Ramos (cell line): Measurements from ENCODE around the gene EZR.

Source experiments
- in situ Hi-C: fragments of 300-500 bp; cut with MboI; formaldehyde crosslinking; loops from one replicate; pipeline ENCODE4 v1.14.3; 2022; ENCODE audit warnings: low sequenced_read_pairs; ENCODE audit not compliant: unreplicated experiment

The EZR gene

GRCh38 chr6:158781692-158782373 lies 37.3 kb downstream of the EZR start:
- in situ Hi-C loops, result no loop called here

- in situ Hi-C loops, result no loop called here
These were observed 38.0 kb downstream of the EZR start for GRCh38 chr6:158780988-158781691.

- in situ Hi-C loops, result no loop called here
These were observed 38.8 kb downstream of the EZR start for GRCh38 chr6:158780246-158780884.

GRCh38 chr6:158778005-158778527 lies 41.1 kb downstream of the EZR start:
- in situ Hi-C loops, result no loop called here

- in situ Hi-C loops, result no loop called here
These were observed 41.7 kb downstream of the EZR start for GRCh38 chr6:158777510-158777909.

GRCh38 chr6:158776737-158777136 lies 42.4 kb downstream of the EZR start:
- in situ Hi-C loops, result no loop called here

GRCh38 chr6:158775832-158776231 lies 43.3 kb downstream of the EZR start:
- in situ Hi-C loops, result no loop called here

GRCh38 chr6:158774717-158775449 lies 44.3 kb downstream of the EZR start:
- in situ Hi-C loops, result no loop called here

- in situ Hi-C loops, result no loop called here
These were observed 45.4 kb downstream of the EZR start for GRCh38 chr6:158773581-158774449.

- in situ Hi-C loops, result no loop called here
These were observed 46.3 kb downstream of the EZR start for GRCh38 chr6:158772851-158773371.

- in situ Hi-C loops, result no loop called here
These were observed 47.0 kb downstream of the EZR start for GRCh38 chr6:158772172-158772571.

- in situ Hi-C loops, result no loop called here
These were observed 47.6 kb downstream of the EZR start for GRCh38 chr6:158771399-158772152.

- in situ Hi-C loops, result no loop called here
These were observed 48.4 kb downstream of the EZR start for GRCh38 chr6:158770533-158771330.

GRCh38 chr6:158769771-158770432 lies 49.3 kb downstream of the EZR start:
- in situ Hi-C loops, result no loop called here

GRCh38 chr6:158769234-158769770 lies 49.9 kb downstream of the EZR start:
- in situ Hi-C loops, result no loop called here

- in situ Hi-C loops, result no loop called here
These were observed 50.7 kb downstream of the EZR start for GRCh38 chr6:158768436-158768835.

GRCh38 chr6:158767709-158768108 lies 51.5 kb downstream of the EZR start:
- in situ Hi-C loops, result no loop called here
